Neural cell (in vitro differentiated cells): ENCODE data around the gene MYCL. TPM values are rescaled to one million over a fixed set of nuclear protein-coding genes. Genes with fewer than 3 reads are reported as not detected.
A peak's percentile ranks its signal among the peaks of the same experiment; 100 is the strongest.

Experiments used
- H2AFZ ChIP-seq: fragments of 200-600, 300-800 bp; sonication (generic), shearing (Covaris generic); 2 replicates; pipeline ENCODE4 v1.6.0; 2014; ENCODE audit warnings: low read depth, mild to moderate bottlenecking, antibody characterized with exemption, low read length, moderate library complexity
- H3F3A ChIP-seq: fragments of 200-600 bp; shearing (Covaris generic); 2 replicates; pipeline ENCODE4 v1.6.1; 2016; ENCODE audit warnings: mild to moderate bottlenecking, moderate library complexity, mixed read lengths, antibody characterized with exemption, low read length; ENCODE audit not compliant: insufficient read depth, poor library complexity, severe bottlenecking
- H3K27ac ChIP-seq: fragments of 200-600, 300-800 bp; sonication (generic), shearing (Covaris generic); 2 replicates; pipeline ENCODE4 v1.5.1; 2014; ENCODE audit warnings: mild to moderate bottlenecking, low read length, moderate library complexity
- H3K27me3 ChIP-seq: fragments of 300-800, 200-600 bp; sonication (generic), shearing (Covaris generic); 2 replicates; pipeline ENCODE4 v1.6.0; 2014; ENCODE audit warnings: mild to moderate bottlenecking, low read depth, low read length, moderate library complexity; ENCODE audit not compliant: insufficient read depth
- H3K36me3 ChIP-seq: fragments of 300-800, 200-600 bp; sonication (generic), shearing (Covaris generic); 2 replicates; pipeline ENCODE4 v1.5.1; 2014; ENCODE audit warnings: mild to moderate bottlenecking, antibody characterized with exemption, low read length, moderate library complexity; ENCODE audit not compliant: insufficient read depth
- H3K4me2 ChIP-seq: fragments of 300-800, 200-600 bp; sonication (generic), shearing (Covaris generic); 2 replicates; pipeline ENCODE4 v1.6.0; 2014; ENCODE audit warnings: mild to moderate bottlenecking, low read length
- H3K4me3 ChIP-seq: fragments of 300-800, 200-600 bp; sonication (generic), shearing (Covaris generic); 2 replicates; pipeline ENCODE4 v1.5.1; 2014; ENCODE audit warnings: mild to moderate bottlenecking, low read length, moderate library complexity
- H3K79me2 ChIP-seq: fragments of 200-600 bp; shearing (Covaris generic); replicated peaks from 2 replicates; pipeline ENCODE4 v1.6.0; 2014; ENCODE audit warnings: mild to moderate bottlenecking, low read length, moderate library complexity; ENCODE audit not compliant: insufficient read depth
- H3K9ac ChIP-seq: fragments of 300-800, 200-600 bp; sonication (generic), shearing (Covaris generic); 2 replicates; pipeline ENCODE4 v1.6.1; 2016; ENCODE audit warnings: mild to moderate bottlenecking, low read length, mixed read lengths
- H3K9me2 ChIP-seq: fragments of 200-600 bp; shearing (Covaris generic); 2 replicates; pipeline ENCODE4 v1.6.1; 2016; ENCODE audit warnings: mild to moderate bottlenecking, low read length, mixed read lengths; ENCODE audit not compliant: insufficient read depth
- H3K9me3 ChIP-seq: fragments of 200-600, 300-800 bp; sonication (generic), shearing (Covaris generic); 2 replicates; pipeline ENCODE4 v1.6.1; 2016; ENCODE audit warnings: mild to moderate bottlenecking, mixed run types, low read length, moderate library complexity, mixed read lengths
- H4K20me1 ChIP-seq: fragments of 200-600 bp; shearing (Covaris generic); 2 replicates; pipeline ENCODE4 v1.6.1; 2016; ENCODE audit warnings: mild to moderate bottlenecking, mixed run types; ENCODE audit not compliant: insufficient read depth
- CTCF ChIP-seq: fragments of 450-650 bp; IDR thresholded peaks from 2 replicates; pipeline ENCODE4 v1.5.1; 2014; ENCODE audit warnings: antibody characterized with exemption, mild to moderate bottlenecking, moderate library complexity; ENCODE audit not compliant: poor library complexity, severe bottlenecking
- EP300 ChIP-seq: fragments of 450-650 bp; conservative IDR thresholded peaks from 2 replicates; pipeline ENCODE4 v1.6.1; 2014; ENCODE audit warnings: antibody characterized with exemption, mild to moderate bottlenecking, moderate library complexity; ENCODE audit not compliant: poor library complexity, severe bottlenecking
- EZH2 ChIP-seq: fragments of 200-600, 300-800 bp; shearing (Covaris generic), sonication (generic); IDR thresholded peaks from 2 replicates; pipeline ENCODE4 v1.6.1; 2014; ENCODE audit warnings: antibody characterized with exemption, low read length, borderline replicate concordance, mild to moderate bottlenecking; ENCODE audit not compliant: insufficient read depth, poor library complexity, severe bottlenecking
- MXI1 ChIP-seq: fragments of 450-650 bp; conservative IDR thresholded peaks from 2 replicates; pipeline ENCODE4 v1.6.1; 2014; ENCODE audit warnings: antibody characterized with exemption, mild to moderate bottlenecking; ENCODE audit not compliant: poor library complexity, severe bottlenecking
- POLR2AphosphoS5 ChIP-seq: IDR thresholded peaks from 2 replicates; pipeline ENCODE4 v1.6.1; 2012
- RAD21 ChIP-seq: fragments of 450-650 bp; conservative IDR thresholded peaks from 2 replicates; pipeline ENCODE4 v1.6.1; 2014; ENCODE audit warnings: antibody characterized with exemption, mild to moderate bottlenecking, moderate library complexity
- REST ChIP-seq: IDR thresholded peaks from 2 replicates; pipeline ENCODE4 v1.6.1; 2012; ENCODE audit warnings: borderline replicate concordance
- SMC3 ChIP-seq: fragments of 450-650 bp; conservative IDR thresholded peaks from 2 replicates; pipeline ENCODE4 v1.6.1; 2014; ENCODE audit warnings: antibody characterized with exemption, mild to moderate bottlenecking, moderate library complexity; ENCODE audit not compliant: poor library complexity
- TAF1 ChIP-seq: IDR thresholded peaks from 2 replicates; pipeline ENCODE4 v1.6.1; 2012; ENCODE audit warnings: low read depth
- polyA plus RNA-seq: library from polyadenylated mRNA; depleted of rRNA; stranded (reverse); fragments of >200 nt; gene quantifications from 2 replicates; pipeline ENCODE4 v1.2.3, GENCODE V29; 2014

The MYCL gene
- polyA plus RNA-seq, 1 donor from 2014 or later = 35.2 TPM

GRCh38 chr1:39905172-39905571 lies 3.5 kb upstream of the MYCL start:
- TF ChIP-seq POLR2AphosphoS5 (no peak), SMC3 (no peak), RAD21 (no peak), EP300 (no peak), MXI1 (no peak)
- no peak overlapping the region for H3K4me2 ChIP-seq
- no peak overlapping the region for H3K27ac ChIP-seq
- H3F3A ChIP-seq = no peaks in the 10 kb centered on the region
- H2AFZ ChIP-seq = no peak overlapping the region
- no peaks in the 10 kb centered on the region for H3K27me3 ChIP-seq
- H3K9me2 ChIP-seq = no peaks in the 10 kb centered on the region
- H3K9me3 ChIP-seq = no peaks in the 10 kb centered on the region
- no peaks in the 10 kb centered on the region for H4K20me1 ChIP-seq
- no peak overlapping the region for H3K4me3 ChIP-seq
- no peak overlapping the region for H3K9ac ChIP-seq
- H3K79me2 ChIP-seq = no peaks in the 10 kb centered on the region
- no peaks in the 10 kb centered on the region for H3K36me3 ChIP-seq

GRCh38 chr1:39902460-39902807 lies 717 bp upstream of the MYCL start:
- Histone ChIP-seq H3K9me3 (no peaks in the 10 kb centered on the region), H3K36me3 (no peaks in the 10 kb centered on the region), H3K4me2 (peak overlapping the region; percentile 57), H3K9me2 (no peaks in the 10 kb centered on the region), H3K27ac (peak overlapping the region; percentile 67), H3K4me3 (peak overlapping the region; percentile 99), H3K27me3 (no peaks in the 10 kb centered on the region), H4K20me1 (no peaks in the 10 kb centered on the region), H3F3A (no peaks in the 10 kb centered on the region), H3K9ac (peak overlapping the region; percentile 89), H3K79me2 (no peaks in the 10 kb centered on the region), H2AFZ (peak overlapping the region; percentile 25)
- TF ChIP-seq MXI1 (no peak), SMC3 (no peak), TAF1 (no peak), EP300 (no peak), EZH2 (no peak), CTCF (peak; percentile 47)

- TF ChIP-seq EP300 = no peak
- TF ChIP-seq MXI1 = no peak
- TF ChIP-seq POLR2AphosphoS5 = no peak
- TF ChIP-seq REST = no peak
- TF ChIP-seq RAD21 = no peak
- TF ChIP-seq CTCF = no peak
- Histone ChIP-seq H3K9me2 (no peaks in the 10 kb centered on the region), H2AFZ (peak overlapping the region; percentile 54), H3K9me3 (no peaks in the 10 kb centered on the region), H3K36me3 (peaks cover 5% of the 10 kb centered on the region), H3K27ac (peak overlapping the region; percentile 68), H3K9ac (peak overlapping the region; percentile 89), H4K20me1 (no peaks in the 10 kb centered on the region), H3K4me3 (peak overlapping the region; percentile 99), H3K27me3 (no peaks in the 10 kb centered on the region), H3K79me2 (no peaks in the 10 kb centered on the region), H3K4me2 (no peak overlapping the region), H3F3A (no peaks in the 10 kb centered on the region)
Observed at GRCh38 chr1:39901464-39901713, 328 bp downstream of the MYCL start.
